ENCODE data around the gene PKMYT1.

- TF ChIP-seq CTCF (IDR thresholded peaks at IDR 0.05) (no peak), POLR2A (IDR thresholded peaks at IDR 0.05) (no peak)
Measured at GRCh38 chr16:3017344-3017743, 37.1 kb upstream of the PKMYT1 start.

Data from right lobe of liver (tissue), 4 donors.